Fibroblast of pulmonary artery (primary cell): Measurements from ENCODE around the gene IKZF1.

Experiments used
- DNase-seq: peaks from one replicate; pipeline ENCODE4 v3.0.0-alpha.2; 2010; ENCODE audit warnings: low read depth
- H3K4me3 ChIP-seq: replicated peaks from 2 replicates; pipeline ENCODE4 v1.5.1; 2011; ENCODE audit warnings: low read depth, mild to moderate bottlenecking, control low read depth, low read length, moderate library complexity
- CTCF ChIP-seq: IDR thresholded peaks from 2 replicates; pipeline ENCODE4 v1.5.1; 2011; ENCODE audit warnings: mild to moderate bottlenecking, control low read depth, low read length, inconsistent platforms; ENCODE audit errors: missing control alignments

The IKZF1 gene

DNA sequence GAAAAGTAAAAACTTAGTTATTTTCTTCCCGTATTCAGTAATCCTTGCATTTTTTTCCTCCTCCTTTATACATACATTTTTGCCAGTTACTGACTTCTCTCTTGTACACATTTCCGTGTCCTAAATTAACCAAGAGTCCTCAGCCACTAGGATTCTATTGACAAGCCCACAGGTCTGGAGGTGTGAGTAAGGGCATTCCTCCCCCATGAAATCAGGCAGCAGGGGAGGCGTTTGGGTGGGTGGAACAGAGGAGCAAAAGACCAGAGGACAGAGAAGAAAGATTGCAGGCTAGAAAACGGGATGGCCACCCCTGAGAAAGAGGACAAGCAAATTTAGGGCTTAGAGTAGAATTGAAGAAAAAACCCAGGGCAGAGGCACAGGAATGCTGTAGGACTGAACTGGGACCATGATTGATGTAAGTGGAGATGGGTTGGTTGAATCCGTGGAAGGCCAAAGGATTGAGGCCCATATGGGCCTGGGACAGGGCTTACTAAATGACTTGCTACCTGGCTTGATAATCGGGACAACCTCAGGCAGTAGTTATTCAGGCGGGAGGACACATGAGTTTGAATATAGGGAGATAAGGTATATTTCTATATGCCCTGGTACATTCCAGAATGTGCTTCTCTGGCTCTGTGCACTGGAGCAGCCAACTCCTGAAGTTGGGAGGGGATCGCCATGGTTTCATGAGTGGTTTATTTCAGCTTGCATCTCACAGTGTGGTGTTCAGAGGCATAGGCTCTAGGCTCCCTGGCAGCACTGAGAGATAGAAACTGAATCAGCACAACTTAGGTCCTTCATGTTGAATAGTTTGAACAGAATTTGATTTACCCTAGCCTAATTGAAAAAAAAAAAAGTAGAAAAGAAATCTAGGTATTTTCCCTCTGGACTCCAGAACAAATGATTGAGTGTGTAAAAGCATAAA, 28.0 kb downstream of the IKZF1 start:
- no peak for DNase-seq
- H3K4me3 ChIP-seq, result no peak overlapping the region
- TF ChIP-seq CTCF, result no peak

DNA sequence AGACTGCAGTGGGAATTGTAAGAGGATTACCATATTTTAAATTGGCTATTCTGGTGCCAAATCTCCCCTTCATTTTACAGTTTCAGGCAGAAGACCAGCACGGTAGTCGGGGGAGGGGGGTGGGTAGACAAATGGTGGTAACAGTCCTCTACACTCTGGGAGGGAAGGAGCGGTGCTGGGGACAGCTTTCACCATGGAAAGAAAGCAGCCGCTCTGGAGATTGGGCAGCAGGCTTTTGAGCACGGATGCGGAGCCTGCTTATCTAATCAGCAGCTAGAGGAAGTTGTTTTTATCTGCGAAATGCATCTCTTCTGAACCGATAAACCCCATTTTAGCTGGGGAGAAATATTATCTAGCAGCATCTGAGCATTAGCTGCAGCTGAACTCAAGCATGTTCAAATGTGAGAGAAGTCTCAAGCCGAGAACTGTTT, 28.7 kb downstream of the IKZF1 start:
- no peak for DNase-seq
- H3K4me3 ChIP-seq, result no peak overlapping the region
- no peak for TF ChIP-seq CTCF

GRCh38 chr7:50334341-50334994, 30.0 kb downstream of the IKZF1 start:
- DNase-seq, result no peak
- no peak for TF ChIP-seq CTCF
- H3K4me3 ChIP-seq, result no peak overlapping the region

DNA sequence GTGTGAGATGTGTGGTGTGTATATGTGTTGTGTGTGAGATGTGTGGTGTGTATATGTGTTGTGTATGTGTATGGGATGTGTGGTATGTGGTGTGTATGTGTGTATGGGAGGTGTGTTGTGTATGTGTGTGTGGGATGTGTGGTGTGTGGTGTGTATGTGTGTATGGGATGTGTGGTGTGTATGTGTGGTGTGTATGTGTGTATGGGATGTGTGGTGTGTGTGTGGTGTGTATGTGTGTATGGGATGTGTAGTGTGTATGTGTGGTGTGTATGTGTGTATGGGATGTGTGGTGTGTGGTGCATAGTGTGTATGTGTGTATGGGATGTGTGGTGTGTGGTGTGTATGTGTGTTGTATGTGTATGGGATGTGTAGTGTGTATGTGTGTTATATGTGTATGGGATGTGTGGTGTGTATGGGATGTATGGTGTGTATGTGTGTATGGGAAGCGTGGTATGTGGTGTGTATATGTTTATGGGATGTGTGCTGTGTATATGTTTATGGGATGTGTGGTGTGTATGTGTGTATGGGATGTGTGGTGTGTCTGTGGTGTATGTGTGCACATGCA, 30.8 kb downstream of the IKZF1 start:
- no peak for DNase-seq
- no peak overlapping the region for H3K4me3 ChIP-seq
- TF ChIP-seq CTCF, result no peak

DNA sequence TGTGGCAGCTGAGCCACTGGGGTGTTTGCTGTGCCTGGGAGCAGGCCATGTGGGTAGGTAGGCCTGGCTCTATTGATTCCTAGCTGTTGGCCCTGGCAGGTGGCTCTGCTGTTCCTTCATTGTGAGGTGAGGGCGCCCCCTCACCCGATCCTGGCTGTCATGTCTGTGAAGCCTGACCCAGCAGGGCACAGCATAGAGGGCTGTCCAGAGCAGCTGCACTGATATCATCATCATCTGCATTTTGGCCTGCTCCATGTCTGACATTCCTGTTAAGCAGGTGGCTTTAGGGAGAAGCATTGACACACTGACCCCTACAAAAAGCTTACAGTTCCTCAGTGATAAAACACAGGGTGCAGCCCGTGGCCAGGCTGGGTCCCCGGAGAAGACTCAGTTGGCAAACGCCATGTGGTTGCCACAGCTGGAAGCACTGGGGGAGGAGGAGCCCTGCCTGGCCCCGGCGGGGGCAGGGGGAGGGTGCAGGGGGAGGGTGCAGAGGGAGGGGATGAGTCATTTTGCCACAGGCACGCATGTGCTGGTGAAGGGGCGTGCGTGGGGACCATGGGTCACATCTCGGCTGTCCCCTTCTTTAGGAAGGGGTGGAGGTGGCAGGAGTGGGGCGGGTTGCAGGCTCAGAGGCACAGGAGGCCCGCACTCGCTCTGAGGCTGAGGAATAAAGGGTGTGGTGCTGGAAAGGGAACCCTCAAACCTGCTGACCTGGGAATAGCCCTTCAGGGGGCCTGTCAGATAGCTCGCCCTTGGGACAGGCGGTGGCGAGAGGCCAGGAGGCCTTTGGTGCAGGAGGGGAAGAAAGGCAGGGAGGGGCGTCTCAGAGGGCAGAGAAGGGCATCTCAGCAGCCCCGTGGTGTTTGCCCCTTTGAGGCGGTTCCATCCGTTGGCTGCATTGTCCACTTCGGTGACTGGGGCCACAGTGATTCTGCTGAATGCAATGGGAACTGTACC, 31.6 kb downstream of the IKZF1 start:
- TF ChIP-seq CTCF, result no peak
- no peak for DNase-seq
- no peak overlapping the region for H3K4me3 ChIP-seq
